Measurements from ENCODE around the gene SFT2D2.

DNA sequence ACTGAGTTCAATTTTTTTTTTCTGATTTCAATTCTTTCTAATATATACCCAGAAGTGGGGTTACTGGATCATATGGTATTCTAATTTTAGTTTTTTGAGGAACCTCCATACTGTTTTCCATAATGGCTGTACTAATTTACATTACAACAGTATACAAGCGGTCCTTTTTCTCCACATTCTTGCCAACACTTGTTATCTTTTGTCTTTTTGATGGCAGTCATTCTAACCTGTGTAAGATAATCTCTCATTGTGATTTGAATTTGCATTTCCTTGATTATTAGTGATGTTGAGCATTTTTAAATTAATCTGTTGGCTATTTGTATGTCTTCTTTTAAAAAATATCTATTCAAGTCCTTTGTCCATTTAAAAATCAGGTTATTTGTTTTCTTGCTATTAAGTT, 33.8 kb downstream of the SFT2D2 start:
- TF ChIP-seq POLR2A (IDR thresholded peaks at IDR 0.05; ENCODE audit: low read depth, low read length) (no peak), SPI1 (IDR thresholded peaks at IDR 0.05; ENCODE audit: low read depth, low read length) (no peak), POLR2AphosphoS5 (IDR thresholded peaks at IDR 0.05; ENCODE audit: low read depth, low read length) (no peak)
